DMS153 treated with DMSO at 0.1 percent for 48 hours (cell line): ENCODE measurements around the gene STPG2.

Experiments
- DNase-seq: peaks from one replicate; lab custom pipeline; 2025; ENCODE audit not compliant: unreplicated experiment; lab: John Stamatoyannopoulos, UW

Gene STPG2

GRCh38 chr4:97836662-97837061, 306.6 kb downstream of the STPG2 start:
- no peak for DNase-seq

DNA sequence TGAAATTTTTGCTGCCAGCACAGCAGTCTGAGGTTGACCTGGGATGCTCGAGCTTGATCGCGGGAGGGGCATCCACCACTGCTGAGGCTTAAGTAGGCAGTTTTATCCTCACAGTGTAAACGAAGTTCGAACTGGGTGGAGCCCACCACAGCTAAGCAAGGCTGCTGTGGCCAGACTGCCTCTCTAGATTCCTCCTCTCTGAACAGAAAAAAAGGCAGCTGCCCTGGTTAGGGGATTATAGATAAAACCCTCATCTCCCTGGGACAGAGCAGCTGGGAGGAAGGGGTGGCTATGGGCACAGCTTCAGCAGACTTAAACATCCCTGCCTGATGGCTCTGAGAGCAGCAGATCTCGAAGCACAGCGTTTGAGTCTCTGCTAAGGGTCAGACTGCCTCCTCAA, 314.6 kb downstream of the STPG2 start:
- no peak for DNase-seq

DNA sequence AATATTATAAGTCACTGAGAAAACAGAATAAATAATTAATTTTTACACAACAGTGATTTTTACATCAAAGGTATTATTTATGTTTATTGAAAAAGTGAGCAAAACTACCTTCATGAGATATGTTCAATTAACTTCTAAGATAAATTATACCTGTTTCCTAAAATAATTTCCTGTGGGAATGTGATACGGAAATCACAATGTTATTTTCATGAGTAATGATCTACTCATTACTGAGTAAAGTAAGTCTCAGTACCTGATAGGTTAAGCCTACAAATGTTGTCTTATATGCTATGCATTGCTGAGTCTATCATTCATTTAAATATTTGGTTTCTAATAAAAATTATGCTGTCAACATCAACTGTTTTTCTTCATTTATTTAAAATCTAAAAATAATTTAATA, 324.0 kb downstream of the STPG2 start:
- no peak for DNase-seq

- DNase-seq: no peak
Observed at GRCh38 chr4:97812768-97813167, 330.5 kb downstream of the STPG2 start.

DNA sequence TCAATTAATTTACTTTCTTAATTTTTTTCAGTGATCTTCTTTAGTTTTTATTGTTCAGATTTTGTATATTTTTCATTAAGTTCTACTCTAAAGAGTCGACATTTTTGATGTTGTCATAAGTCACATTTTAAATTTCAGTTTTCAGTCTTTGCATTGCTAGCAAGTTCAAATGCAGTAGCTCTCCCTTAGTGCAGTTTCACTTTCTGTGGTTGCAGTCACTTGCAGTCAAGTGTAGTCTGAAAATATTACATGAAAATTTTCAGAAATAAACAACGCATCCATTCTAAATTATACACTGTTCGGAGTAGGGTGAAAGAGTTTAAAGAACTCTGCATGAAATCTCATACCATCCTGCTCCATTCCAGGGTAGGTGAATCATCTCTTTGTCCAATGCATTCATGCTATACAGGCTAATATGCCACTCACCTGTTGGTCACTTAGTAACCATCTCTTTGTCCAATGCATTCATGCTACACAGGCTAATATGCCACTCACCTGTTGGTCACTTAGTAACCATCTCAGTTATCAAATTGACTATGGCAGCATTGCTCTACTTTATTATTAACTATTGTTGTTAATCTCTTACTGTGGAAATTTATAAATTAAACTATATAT, 356.9 kb downstream of the STPG2 start:
- DNase-seq: no peak

DNA sequence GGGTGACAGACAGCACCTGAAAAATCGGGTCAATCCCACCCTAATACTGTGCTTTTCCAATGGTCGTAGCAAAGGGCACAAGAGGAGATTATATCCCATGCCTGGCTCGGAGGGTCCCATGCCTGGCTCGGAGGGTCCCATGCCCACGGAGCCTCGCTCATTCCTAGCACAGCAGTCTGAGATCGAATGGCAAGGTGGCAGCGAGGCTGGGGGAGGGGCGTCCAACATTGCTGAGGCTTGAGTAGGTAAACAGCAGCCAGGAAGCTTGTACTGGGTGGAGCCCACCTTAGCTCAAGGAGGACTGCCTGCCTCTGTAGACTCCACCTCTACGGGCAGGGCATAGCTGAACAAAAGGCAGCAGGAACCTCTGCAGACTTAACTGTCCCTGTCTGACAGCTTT, 365.1 kb downstream of the STPG2 start:
- DNase-seq: no peak

DNA sequence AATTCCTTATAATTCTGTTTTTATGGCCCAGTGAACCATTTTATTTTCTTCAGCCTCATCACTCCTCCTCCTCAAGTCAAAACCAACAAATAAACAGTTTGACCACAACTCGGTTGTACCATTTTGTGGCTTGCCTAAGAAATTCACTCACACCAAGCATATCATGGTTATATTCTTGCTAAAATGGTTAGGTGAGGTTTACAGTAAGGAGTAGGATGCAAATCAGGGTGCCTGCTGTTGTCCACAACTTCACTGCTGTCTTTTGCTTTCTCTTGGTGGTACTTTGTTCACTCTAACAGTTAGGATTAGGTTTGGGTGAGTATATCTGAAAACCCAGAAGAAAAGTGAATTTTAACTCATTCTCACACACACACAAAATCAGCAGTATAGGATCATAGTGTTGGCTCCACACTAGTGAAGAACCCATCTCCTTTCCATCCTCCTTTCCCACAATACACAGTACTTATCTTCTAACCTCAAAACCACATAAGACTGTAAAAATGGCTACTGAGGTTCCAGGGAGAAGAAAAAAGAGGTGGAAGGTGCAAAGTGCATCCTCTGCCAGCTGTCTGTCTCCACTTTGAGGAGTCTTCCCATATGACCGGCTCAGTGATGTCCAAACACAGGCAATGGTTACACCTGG, 368.8 kb downstream of the STPG2 start:
- DNase-seq: no peak

- DNase-seq: no peak
Observed at GRCh38 chr4:97770222-97770621, 373.1 kb downstream of the STPG2 start.

DNA sequence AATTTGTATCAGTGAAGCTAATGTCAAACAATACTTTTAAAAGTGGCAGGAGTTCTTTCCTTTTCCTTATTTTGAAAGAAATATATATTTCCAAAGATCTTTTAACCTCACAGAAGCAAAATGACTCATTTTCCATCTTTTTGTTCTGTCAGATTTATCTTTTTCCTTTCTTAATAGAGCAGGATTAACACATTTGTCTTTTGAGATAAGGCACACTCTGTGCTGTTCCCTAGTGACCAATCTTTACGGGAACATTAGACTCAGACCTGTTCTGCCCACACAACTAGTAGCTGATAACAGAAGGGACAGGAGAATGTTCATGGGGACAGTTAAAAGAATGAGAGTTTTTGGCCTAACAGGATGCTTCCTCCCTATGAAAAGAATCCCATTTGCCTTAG, 381.2 kb downstream of the STPG2 start:
- DNase-seq: no peak

- DNase-seq: no peak
Observed at GRCh38 chr4:97761445-97762114, 381.7 kb downstream of the STPG2 start.

DNA sequence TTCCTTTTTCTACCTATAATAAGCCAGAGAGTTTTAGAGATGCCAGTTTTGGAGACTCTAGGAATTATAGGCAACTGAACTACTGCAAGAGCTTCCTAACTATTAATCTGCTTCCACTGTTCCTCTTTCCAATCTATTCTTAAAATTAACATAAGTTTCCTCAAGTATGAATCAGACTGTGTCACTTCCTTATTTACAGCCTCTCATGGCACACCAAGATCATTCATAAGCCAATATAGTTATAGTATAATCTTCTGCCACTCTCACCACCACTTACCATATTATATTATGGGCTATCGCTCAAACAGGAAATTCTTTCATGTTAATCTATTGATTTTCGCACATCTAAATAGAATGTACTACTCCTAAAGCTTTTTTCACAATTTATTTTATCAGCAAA, 383.5 kb downstream of the STPG2 start:
- no peak for DNase-seq

- DNase-seq: no peak
Observed at GRCh38 chr4:97752599-97752998, 390.7 kb downstream of the STPG2 start.

DNA sequence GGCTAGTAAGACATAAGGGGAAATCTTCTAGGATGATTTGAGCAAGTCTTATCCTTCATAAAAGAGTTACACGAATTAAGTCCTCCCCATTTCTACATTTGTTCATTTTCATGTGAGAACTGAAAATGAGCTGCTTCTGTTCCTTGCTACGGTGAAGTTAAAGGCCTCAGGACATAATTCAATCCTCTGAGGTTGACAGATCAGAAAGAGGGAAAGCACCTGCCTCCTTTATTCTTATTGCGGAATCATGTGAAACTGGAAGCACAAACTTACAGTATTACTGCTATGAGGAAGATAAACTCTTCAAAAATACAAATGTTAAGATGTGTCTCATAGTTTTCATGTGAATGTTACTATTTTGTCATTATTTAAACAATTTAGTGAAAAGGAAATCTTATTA, 395.3 kb downstream of the STPG2 start:
- no peak for DNase-seq

GRCh38 chr4:97720869-97721432, 422.3 kb downstream of the STPG2 start:
- DNase-seq: peak; percentile 27

DNA sequence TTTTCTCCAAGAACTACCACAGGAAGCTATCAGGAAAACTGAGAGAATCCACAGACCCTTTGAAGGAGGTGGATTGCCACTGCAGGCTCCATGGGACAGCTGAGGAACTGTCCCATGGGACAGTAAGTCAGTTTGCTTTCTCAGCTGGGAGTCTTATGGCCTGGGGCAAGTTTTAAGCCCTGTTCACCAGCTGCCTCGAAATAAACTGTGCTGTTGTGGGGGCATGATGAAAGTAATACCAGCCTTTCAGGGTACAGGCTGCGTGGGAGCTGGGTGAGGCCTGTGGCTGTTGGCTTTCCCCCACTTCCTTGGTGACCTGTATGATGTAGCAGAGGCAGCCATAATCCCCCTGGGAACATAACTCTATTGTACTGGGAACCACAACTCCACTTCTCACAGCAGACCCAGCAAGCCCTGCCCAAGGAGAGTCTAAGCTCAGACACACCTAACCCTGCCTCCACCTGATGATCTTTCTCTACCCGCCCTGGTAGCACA, 452.1 kb downstream of the STPG2 start:
- DNase-seq: no peak

DNA sequence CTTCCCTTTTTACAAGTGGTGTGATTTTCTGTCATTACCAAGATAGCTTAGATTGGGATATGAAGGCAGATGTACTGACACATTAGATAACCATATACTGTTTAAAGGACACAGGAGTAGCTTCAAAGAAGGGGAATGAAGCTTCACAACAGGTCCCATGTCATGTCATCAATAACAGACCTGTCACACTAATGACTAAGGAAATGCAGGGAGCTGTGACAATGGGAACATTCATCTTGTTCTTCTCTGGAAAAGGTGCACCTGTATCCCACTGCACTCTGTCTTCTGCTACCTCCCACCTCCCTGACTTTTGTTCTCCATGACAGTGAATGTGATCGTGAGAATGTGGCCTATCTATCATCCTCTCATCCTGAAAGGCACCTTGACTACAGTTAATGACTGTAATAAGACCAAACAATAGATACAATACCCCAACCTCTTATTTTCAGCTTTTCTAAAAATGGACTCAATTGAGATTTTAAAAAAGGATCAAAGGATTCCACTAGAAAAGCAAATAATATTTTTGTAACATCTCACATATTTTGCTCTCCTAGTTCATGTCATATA, 472.5 kb downstream of the STPG2 start:
- DNase-seq: no peak

DNA sequence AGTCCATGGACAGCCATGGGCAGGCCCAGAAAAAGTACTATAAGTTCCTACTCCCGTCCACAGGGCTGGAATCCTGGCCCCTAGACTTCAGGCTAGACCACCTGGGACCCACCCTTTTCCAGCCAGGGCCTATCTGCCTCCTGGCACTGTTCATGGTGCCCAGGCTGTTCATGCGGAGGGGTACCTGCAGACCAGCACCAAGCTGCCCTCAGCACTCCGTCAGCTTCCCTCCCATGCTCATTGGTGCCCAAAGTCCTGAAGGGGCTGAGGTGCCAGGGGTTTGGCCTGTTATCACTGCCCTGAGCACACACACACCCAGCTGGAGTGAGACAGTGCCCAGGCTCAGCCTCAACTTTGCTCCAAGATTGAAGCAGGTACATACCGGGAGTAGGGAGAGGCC, 477.7 kb downstream of the STPG2 start:
- DNase-seq: no peak

DNA sequence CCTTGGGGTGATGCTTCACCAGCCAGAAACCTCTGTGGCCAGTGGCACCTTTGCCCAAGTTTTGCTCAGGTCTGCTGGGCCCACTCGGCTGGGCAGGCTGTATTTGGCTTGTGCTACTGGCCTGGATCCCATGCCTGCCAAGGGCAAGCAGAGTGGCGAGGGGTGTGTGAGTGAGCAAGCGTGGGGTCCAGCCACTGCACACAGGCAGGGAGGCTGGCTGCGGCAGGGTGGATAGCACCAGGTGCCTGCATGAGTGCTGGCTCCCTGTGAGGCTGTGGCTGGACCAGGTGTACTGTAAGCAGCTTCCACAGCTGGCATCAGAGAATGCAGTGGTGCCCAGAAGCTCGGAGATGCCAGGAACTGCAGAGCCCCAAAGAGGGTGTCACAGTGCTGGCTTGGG, 478.5 kb downstream of the STPG2 start:
- no peak for DNase-seq

DNA sequence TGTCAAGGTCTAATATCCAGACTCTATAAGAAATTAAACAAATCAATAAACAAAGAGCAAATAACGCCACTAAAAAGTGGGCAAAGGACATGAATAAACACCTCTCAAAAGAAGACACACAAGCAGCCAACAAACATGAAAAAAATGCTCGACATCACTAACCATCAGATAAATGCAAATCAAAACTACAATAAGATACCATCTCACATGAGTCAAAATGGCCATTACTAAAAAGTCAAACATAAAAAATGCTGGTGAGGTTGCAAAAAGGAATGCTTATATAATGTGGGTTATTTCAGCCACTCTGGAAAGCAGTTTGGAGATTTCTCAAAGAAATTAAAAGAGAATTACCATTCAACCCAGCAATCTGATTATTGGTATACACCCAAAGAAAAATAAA, 481.1 kb downstream of the STPG2 start:
- no peak for DNase-seq

DNA sequence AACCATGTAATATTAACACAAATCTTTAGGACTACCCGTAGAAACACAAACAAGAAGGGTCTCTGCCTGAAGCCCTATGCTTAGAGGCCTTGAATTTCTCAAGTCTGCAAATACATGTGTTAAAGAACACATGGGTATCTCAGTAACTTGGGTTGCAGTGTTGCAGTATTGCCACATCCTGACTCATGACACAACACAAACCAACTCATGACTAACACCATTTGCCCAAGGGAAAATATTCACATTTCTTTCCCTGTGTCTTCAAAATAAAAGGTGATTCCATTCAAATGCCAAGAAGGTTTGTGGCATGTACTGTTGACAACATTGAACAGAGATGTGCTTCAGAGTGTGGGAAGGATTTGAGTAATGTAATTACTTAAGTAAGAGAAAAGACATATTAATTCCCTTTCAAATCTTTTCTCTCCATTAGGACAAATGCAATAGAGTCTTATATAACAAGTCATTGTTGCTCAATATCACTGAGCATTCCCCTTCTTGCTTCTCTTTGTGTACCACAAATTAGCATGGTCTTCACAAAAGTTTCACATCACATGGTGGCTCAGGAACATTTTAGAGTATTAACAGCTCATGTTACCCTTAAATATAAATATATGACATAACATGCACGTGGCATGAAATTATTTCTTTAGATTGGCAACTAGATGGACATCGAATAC, 487.1 kb downstream of the STPG2 start:
- no peak for DNase-seq

GRCh38 chr4:97653701-97654100, 489.6 kb downstream of the STPG2 start:
- no peak for DNase-seq
